Superior temporal gyrus (tissue), 1 donor: Measurements from ENCODE around the gene CRIP2.

ENCODE experiments used
- DNase-seq: peaks from one replicate; pipeline ENCODE4 v3.0.0-alpha.2; 2016; ENCODE audit errors: extremely low spot score

Gene CRIP2

GRCh38 chr14:105444859-105445258 lies 29.8 kb upstream of the CRIP2 start:
- no peak for DNase-seq

- DNase-seq: no peak
Measured at GRCh38 chr14:105445290-105445689, 29.3 kb upstream of the CRIP2 start.

GRCh38 chr14:105445901-105446845 lies 28.4 kb upstream of the CRIP2 start:
- DNase-seq: no peak

- DNase-seq: no peak
Measured at GRCh38 chr14:105446971-105447370, 27.6 kb upstream of the CRIP2 start.

GRCh38 chr14:105447651-105448640 lies 26.7 kb upstream of the CRIP2 start:
- DNase-seq: no peak

- DNase-seq: peak; percentile 78
Measured at GRCh38 chr14:105448706-105449111, 25.9 kb upstream of the CRIP2 start.

GRCh38 chr14:105449276-105450122 lies 25.1 kb upstream of the CRIP2 start:
- no peak for DNase-seq

GRCh38 chr14:105450123-105450505 lies 24.5 kb upstream of the CRIP2 start:
- no peak for DNase-seq

- DNase-seq: no peak
Measured at GRCh38 chr14:105450864-105451720, 23.5 kb upstream of the CRIP2 start.

GRCh38 chr14:105452963-105453362 lies 21.7 kb upstream of the CRIP2 start:
- no peak for DNase-seq

GRCh38 chr14:105453847-105454246 lies 20.8 kb upstream of the CRIP2 start:
- no peak for DNase-seq

- DNase-seq: no peak
Measured at GRCh38 chr14:105455086-105455640, 19.5 kb upstream of the CRIP2 start.

- DNase-seq: no peak
Measured at GRCh38 chr14:105455766-105456660, 18.6 kb upstream of the CRIP2 start.

GRCh38 chr14:105456736-105457617 lies 17.6 kb upstream of the CRIP2 start:
- DNase-seq: peak; percentile 6

- DNase-seq: no peak
Measured at GRCh38 chr14:105458010-105458409, 16.6 kb upstream of the CRIP2 start.

- DNase-seq: no peak
Measured at GRCh38 chr14:105458571-105458970, 16.1 kb upstream of the CRIP2 start.

- no peak for DNase-seq
Measured at GRCh38 chr14:105460116-105460515, 14.5 kb upstream of the CRIP2 start.

- no peak for DNase-seq
Measured at GRCh38 chr14:105460616-105461015, 14.0 kb upstream of the CRIP2 start.
